PC-9 (cell line): Measurements from ENCODE around the gene HDAC1. TPM values are rescaled to one million over a fixed set of nuclear protein-coding genes. Genes with fewer than 3 reads are reported as not detected.

ENCODE experiments used
- BruUV-seq: library from RNA; stranded (reverse); fragments of 400-500 nt; replicated peaks from 2 replicates; lab custom pipeline; 2021; lab: Mats Ljungman, UMichigan
- CTCF ChIA-PET: fragments of 300-600 bp; sonication (Branson Sonifier 250); formaldehyde crosslinking; loops from one replicate; lab custom pipeline; 2022; ENCODE audit warnings: antibody characterized with exemption; lab: Charles Lee
- POLR2A ChIA-PET: fragments of 300-600 bp; sonication (Branson Sonifier 250); formaldehyde crosslinking; loops from one replicate; lab custom pipeline; 2022; ENCODE audit warnings: antibody characterized with exemption; ENCODE audit not compliant: unreplicated experiment; lab: Charles Lee
- DNase-seq, 2 experiments: peaks; one replicate each; pipeline versions ENCODE4 v3.0.0 to v3.0.0-alpha.2; 2015 to 2022; ENCODE audit warnings: mixed read lengths in 1 of 2
- H2AFZ ChIP-seq: fragments of 200-600 bp; sonication (generic); 2 replicates; pipeline ENCODE4 v1.8.1; 2017; ENCODE audit warnings: antibody characterized with exemption
- H3F3A ChIP-seq: fragments of 200-600 bp; sonication (generic); 2 replicates; pipeline ENCODE4 v1.8.1; 2017; ENCODE audit warnings: antibody characterized with exemption, mild to moderate bottlenecking, low read depth; ENCODE audit not compliant: insufficient read depth
- H3K27ac ChIP-seq: fragments of 200-600 bp; sonication (generic); 2 replicates; pipeline ENCODE4 v1.6.1; 2016; ENCODE audit warnings: mixed run types
- H3K27me3 ChIP-seq: fragments of 200-600 bp; sonication (generic); 2 replicates; pipeline ENCODE4 v1.6.1; 2016; ENCODE audit warnings: low read depth, mixed run types; ENCODE audit not compliant: insufficient read depth
- H3K36me3 ChIP-seq: fragments of 200-600 bp; sonication (generic); 2 replicates; pipeline ENCODE4 v1.6.1; 2016; ENCODE audit warnings: low read depth, mixed run types
- H3K4me1 ChIP-seq: fragments of 200-600 bp; sonication (generic); replicated peaks from 2 replicates; pipeline ENCODE4 v1.6.1; 2016; ENCODE audit warnings: mixed run types; ENCODE audit not compliant: insufficient read depth
- H3K4me2 ChIP-seq: fragments of 200-600 bp; sonication (generic); 2 replicates; pipeline ENCODE4 v1.6.1; 2017; ENCODE audit warnings: mixed run types
- H3K4me3 ChIP-seq: fragments of 200-600 bp; sonication (generic); 2 replicates; pipeline ENCODE4 v1.6.1; 2016; ENCODE audit warnings: mixed run types
- H3K79me2 ChIP-seq: fragments of 200-600 bp; sonication (generic); 2 replicates; pipeline ENCODE4 v1.6.1; 2017; ENCODE audit warnings: low read depth, mixed run types
- H3K9me2 ChIP-seq: fragments of 200-600 bp; sonication (generic); 2 replicates; pipeline ENCODE4 v1.8.1; 2017; ENCODE audit warnings: mild to moderate bottlenecking; ENCODE audit not compliant: insufficient read depth
- H3K9me3 ChIP-seq: fragments of 200-600 bp; sonication (generic); 2 replicates; pipeline ENCODE4 v1.8.1; 2016; ENCODE audit warnings: low read depth; ENCODE audit not compliant: insufficient read depth
- H4K20me1 ChIP-seq: fragments of 200-600 bp; sonication (generic); 2 replicates; pipeline ENCODE4 v1.8.1; 2017; ENCODE audit not compliant: insufficient read depth
- CTCF ChIP-seq: fragments of 200-600 bp; sonication (generic); conservative IDR thresholded peaks from 2 replicates; pipeline ENCODE4 v1.6.1; 2017; ENCODE audit warnings: mixed run types, antibody characterized with exemption, mild to moderate bottlenecking, moderate library complexity
- EZH2 ChIP-seq: fragments of 200-600 bp; sonication (generic); IDR thresholded peaks from 2 replicates; pipeline ENCODE4 v1.8.0; 2017; ENCODE audit warnings: antibody characterized with exemption, low read depth
- intact Hi-C: fragments of 100-400 bp; cut with micrococcal nuclease; formaldehyde crosslinking; loops from one replicate; pipeline ENCODE4 v1.10.0; 2022; ENCODE audit not compliant: unreplicated experiment
- total RNA-seq: library from RNA; stranded (reverse); gene quantifications from 2 replicates; pipeline ENCODE4 v1.2.3, GENCODE V29; 2021

Gene HDAC1
- total RNA-seq, 1 experiment from 2014 or later = 171 TPM

- H3K9me2 ChIP-seq = no peaks in the 10 kb centered on the region
- CTCF ChIA-PET = no interaction called here
- H3K27me3 ChIP-seq = no peaks in the 10 kb centered on the region
- no peak overlapping the region for H3K4me2 ChIP-seq
- no TSS peak for BruUV-seq
- H3K36me3 ChIP-seq = no peaks in the 10 kb centered on the region
- peaks cover 7% of the 10 kb centered on the region for H3K79me2 ChIP-seq
- H3K4me1 ChIP-seq = peaks cover 26% of the 10 kb centered on the region
- no peak overlapping the region for H3K27ac ChIP-seq
- no peaks in the 10 kb centered on the region for H4K20me1 ChIP-seq
- peak in 1 of 2 experiments; percentile 49 for DNase-seq
- H3K4me3 ChIP-seq = no peak overlapping the region
- no peak overlapping the region for H2AFZ ChIP-seq
- H3F3A ChIP-seq = peaks cover 12% of the 10 kb centered on the region; the same call in 1 of the 2 replicates
- POLR2A ChIA-PET = interaction anchor here (0.6 kb wide), 1 partner anchor 443 kb away, joined by 6 read pairs; no protein-coding TSS in a partner anchor
- intact Hi-C loops = no loop called here
- no peaks in the 10 kb centered on the region for H3K9me3 ChIP-seq
- TF ChIP-seq EZH2 (no peak), CTCF (no peak)
Measured at GRCh38 chr1:32339363-32339978, 47.6 kb downstream of the HDAC1 start.

GRCh38 chr1:32341186-32341757 lies 49.4 kb downstream of the HDAC1 start:
- Histone ChIP-seq H3K27ac (no peak overlapping the region), H3K36me3 (no peaks in the 10 kb centered on the region), H3K4me1 (peaks cover 26% of the 10 kb centered on the region), H3K9me3 (no peaks in the 10 kb centered on the region), H3K9me2 (no peaks in the 10 kb centered on the region), H4K20me1 (no peaks in the 10 kb centered on the region), H3F3A (peaks cover 15% of the 10 kb centered on the region; the same call in 1 of the 2 replicates), H3K79me2 (no peaks in the 10 kb centered on the region), H2AFZ (no peak overlapping the region), H3K27me3 (no peaks in the 10 kb centered on the region), H3K4me2 (no peak overlapping the region), H3K4me3 (no peak overlapping the region)
- CTCF ChIA-PET = interaction anchor here (0.8 kb wide), 1 partner anchor 10 kb away, joined by 3 read pairs; no protein-coding TSS in a partner anchor
- intact Hi-C loops = no loop called here
- no peak for DNase-seq
- TF ChIP-seq EZH2 = no peak
- TF ChIP-seq CTCF = no peak
- BruUV-seq = no TSS peak
- POLR2A ChIA-PET = interaction anchor here (0.6 to 0.7 kb wide), 2 partner anchors 120 to 279 kb away, joined by 3 to 6 read pairs; no protein-coding TSS in a partner anchor

- TF ChIP-seq EZH2 = no peak
- TF ChIP-seq CTCF = no peak
- Histone ChIP-seq H3K9me3 (no peaks in the 10 kb centered on the region), H3K27ac (no peak overlapping the region), H3K4me1 (peaks cover 26% of the 10 kb centered on the region), H3F3A (peaks cover 12% of the 10 kb centered on the region; the same call in 1 of the 2 replicates), H4K20me1 (no peaks in the 10 kb centered on the region), H3K4me3 (no peak overlapping the region), H2AFZ (no peak overlapping the region), H3K4me2 (peak overlapping the region; percentile 26), H3K9me2 (no peaks in the 10 kb centered on the region), H3K27me3 (no peaks in the 10 kb centered on the region), H3K36me3 (no peaks in the 10 kb centered on the region), H3K79me2 (no peaks in the 10 kb centered on the region)
- CTCF ChIA-PET = interaction anchor here (0.8 kb wide), 1 partner anchor 9 kb away, joined by 3 read pairs; no protein-coding TSS in a partner anchor
- peak; percentile 24 to 45 for DNase-seq
- no TSS peak for BruUV-seq
- POLR2A ChIA-PET = interaction anchor here (0.6 to 0.7 kb wide), 3 partner anchors 20 to 298 kb away, joined by 3 read pairs; no protein-coding TSS in a partner anchor
- intact Hi-C loops = no loop called here
Measured at GRCh38 chr1:32341971-32342370, 50.1 kb downstream of the HDAC1 start.
